BE2C (cell line): ENCODE data around the gene BNIP1.

Experiments
- DNase-seq: peaks from one replicate; pipeline ENCODE4 v3.0.0-alpha.2; 2020
- H3K27me3 ChIP-seq: fragments of 250-450 bp; sonication (Bioruptor Pico); 2 replicates; pipeline ENCODE4 v1.5.1; 2020; ENCODE audit warnings: mild to moderate bottlenecking
- H3K36me3 ChIP-seq: fragments of 250-450 bp; sonication (Bioruptor Pico); 2 replicates; pipeline ENCODE4 v1.5.1; 2020; ENCODE audit warnings: mild to moderate bottlenecking
- H3K4me1 ChIP-seq: fragments of 250-450 bp; sonication (Bioruptor Pico); 2 replicates; pipeline ENCODE4 v1.5.1; 2020
- H3K4me3 ChIP-seq: 2 replicates; pipeline ENCODE4 v1.5.1; 2011; ENCODE audit warnings: low read depth, low read length
- H3K9me3 ChIP-seq: fragments of 250-450 bp; sonication (Bioruptor Pico); 2 replicates; pipeline ENCODE4 v1.5.1; 2020
- CTCF ChIP-seq: IDR thresholded peaks from 2 replicates; pipeline ENCODE4 v1.5.1; 2012; ENCODE audit warnings: mild to moderate bottlenecking, low read depth, low read length

The BNIP1 gene

GRCh38 chr5:173192561-173192960 lies 48.2 kb downstream of the BNIP1 start:
- no peak overlapping the region for H3K4me3 ChIP-seq
- H3K4me1 ChIP-seq = no peaks in the 10 kb centered on the region
- peaks cover 16% of the 10 kb centered on the region for H3K27me3 ChIP-seq
- H3K36me3 ChIP-seq = no peaks in the 10 kb centered on the region
- TF ChIP-seq CTCF = no peak
- no peaks in the 10 kb centered on the region for H3K9me3 ChIP-seq
- DNase-seq = no peak

- H3K4me1 ChIP-seq = no peaks in the 10 kb centered on the region
- DNase-seq = no peak
- TF ChIP-seq CTCF = no peak
These were observed 52.0 kb downstream of the BNIP1 start for GRCh38 chr5:173196133-173196952.

GRCh38 chr5:173197375-173197891 lies 53.1 kb downstream of the BNIP1 start:
- TF ChIP-seq CTCF = no peak
- Histone ChIP-seq H3K4me1 (no peaks in the 10 kb centered on the region), H3K4me3 (no peak overlapping the region), H3K27me3 (peaks cover 10% of the 10 kb centered on the region), H3K9me3 (peaks cover 6% of the 10 kb centered on the region), H3K36me3 (no peaks in the 10 kb centered on the region)
- no peak for DNase-seq

More at GRCh38 chr5:173196133-173196952, 52.0 kb downstream of the BNIP1 start:
- peaks cover 6% of the 10 kb centered on the region for H3K9me3 ChIP-seq
- H3K4me3 ChIP-seq = no peak overlapping the region
- H3K36me3 ChIP-seq = no peaks in the 10 kb centered on the region
- H3K27me3 ChIP-seq = peaks cover 9% of the 10 kb centered on the region

GRCh38 chr5:173198049-173198448 lies 53.7 kb downstream of the BNIP1 start:
- no peaks in the 10 kb centered on the region for H3K36me3 ChIP-seq
- peaks cover 6% of the 10 kb centered on the region for H3K9me3 ChIP-seq
- H3K27me3 ChIP-seq = peaks cover 16% of the 10 kb centered on the region
- TF ChIP-seq CTCF = no peak
- H3K4me1 ChIP-seq = no peaks in the 10 kb centered on the region
- H3K4me3 ChIP-seq = no peak overlapping the region
- no peak for DNase-seq

- H3K4me3 ChIP-seq = no peak overlapping the region
- peaks cover 6% of the 10 kb centered on the region for H3K9me3 ChIP-seq
- TF ChIP-seq CTCF = no peak
- peaks cover 13% of the 10 kb centered on the region for H3K27me3 ChIP-seq
- H3K4me1 ChIP-seq = no peaks in the 10 kb centered on the region
- no peak for DNase-seq
- H3K36me3 ChIP-seq = no peaks in the 10 kb centered on the region
These were observed 56.0 kb downstream of the BNIP1 start for GRCh38 chr5:173200356-173200755.

- Histone ChIP-seq H3K27me3 (peaks cover 20% of the 10 kb centered on the region), H3K4me3 (no peak overlapping the region), H3K9me3 (peaks cover 6% of the 10 kb centered on the region), H3K4me1 (no peaks in the 10 kb centered on the region), H3K36me3 (no peaks in the 10 kb centered on the region)
- DNase-seq = no peak
- TF ChIP-seq CTCF = no peak
These were observed 57.4 kb downstream of the BNIP1 start for GRCh38 chr5:173201636-173202265.
